ENCODE data around the gene ADAM15.

ADAM15 gene

DNA sequence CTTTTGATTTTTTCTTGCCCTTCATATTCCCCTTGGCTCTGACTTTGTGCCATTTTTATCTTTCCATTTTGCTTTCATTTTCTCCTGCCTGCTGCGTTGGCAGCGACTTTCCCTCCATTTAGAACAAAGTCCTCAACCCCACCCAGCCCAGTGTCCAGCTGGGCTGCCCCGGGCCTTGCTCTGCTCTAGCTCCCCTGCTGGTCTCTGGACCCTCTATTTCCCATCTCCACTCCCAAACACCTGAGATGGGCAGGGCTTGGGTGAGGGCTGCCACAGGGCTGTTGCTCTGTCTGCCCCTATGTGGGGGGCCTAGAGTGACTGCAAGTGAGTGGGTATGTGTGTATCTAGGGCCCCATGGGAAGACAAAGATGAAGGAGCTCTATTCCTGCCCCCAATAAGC, 7.3 kb upstream of the ADAM15 start:
- in situ Hi-C loops (cut with MboI; ENCODE audit: low sequenced_read_pairs): no loop called here
- Histone ChIP-seq H3K4me1 (peaks cover 6% of the 10 kb centered on the region), H3K36me3 (replicated peaks) (no peaks in the 10 kb centered on the region), H3K27me3 (ENCODE audit: low read depth) (no peaks in the 10 kb centered on the region), H3K9me3 (no peaks in the 10 kb centered on the region), H3K4me3 (no peak overlapping the region)
- no peak for DNase-seq (ENCODE audit: low spot score in 2 of 2)

GRCh38 chr1:155044365-155044764, 6.8 kb upstream of the ADAM15 start:
- H3K27me3 ChIP-seq (ENCODE audit: low read depth): no peaks in the 10 kb centered on the region
- H3K4me1 ChIP-seq: peaks cover 12% of the 10 kb centered on the region
- no peak overlapping the region for H3K4me3 ChIP-seq
- H3K9me3 ChIP-seq: no peaks in the 10 kb centered on the region
- in situ Hi-C loops (cut with MboI; ENCODE audit: low sequenced_read_pairs): no loop called here
- no peaks in the 10 kb centered on the region for H3K36me3 ChIP-seq (replicated peaks)
- no peak for DNase-seq (ENCODE audit: low spot score in 2 of 2)

DNA sequence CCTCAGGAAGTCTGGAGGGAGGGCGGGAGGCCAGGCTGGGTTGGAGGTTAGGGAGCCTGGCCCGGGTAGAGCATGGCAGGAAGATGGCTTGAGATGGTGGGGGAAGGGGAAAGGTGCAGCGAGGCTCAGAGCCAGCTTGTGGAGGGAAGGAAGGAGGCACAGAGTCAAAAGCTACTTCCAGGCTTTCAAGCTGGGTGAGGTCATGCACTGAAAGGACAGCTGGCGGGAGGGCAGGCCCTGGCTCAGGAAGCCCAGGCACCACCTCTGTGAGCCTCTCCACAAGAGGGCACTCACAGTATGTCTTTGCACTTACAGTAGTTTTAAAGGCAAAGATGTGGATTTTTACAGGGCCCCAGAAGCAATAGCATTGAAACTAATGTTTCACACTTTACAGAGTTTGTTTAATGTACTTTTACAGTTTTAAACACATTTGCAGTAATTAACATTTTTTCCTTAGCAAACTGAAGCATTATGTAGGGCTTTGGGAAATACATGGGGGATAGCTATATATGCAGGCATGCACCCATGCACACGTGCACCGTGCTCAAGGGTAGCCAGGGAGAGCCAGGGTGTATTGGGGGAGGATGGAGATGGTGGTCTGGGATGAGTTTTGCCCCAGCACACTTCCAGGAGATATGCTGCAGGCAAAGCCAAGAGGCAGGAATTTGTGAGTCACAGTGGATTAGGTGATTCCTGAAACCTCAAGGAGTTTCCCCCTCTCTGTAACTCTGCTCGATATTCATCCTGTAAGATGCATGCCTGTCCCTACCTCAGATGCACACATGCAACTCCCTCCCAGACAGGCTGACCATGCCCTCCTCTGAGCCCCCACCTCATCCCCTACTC, 6.1 kb upstream of the ADAM15 start:
- in situ Hi-C loops (cut with MboI; ENCODE audit: low sequenced_read_pairs): loop anchor here (5.0 kb wide), 1 partner anchor 37 kb away; no protein-coding TSS in a partner anchor
- Histone ChIP-seq H3K4me3 (no peak overlapping the region), H3K4me1 (peaks cover 18% of the 10 kb centered on the region), H3K27me3 (ENCODE audit: low read depth) (no peaks in the 10 kb centered on the region), H3K36me3 (replicated peaks) (no peaks in the 10 kb centered on the region), H3K9me3 (no peaks in the 10 kb centered on the region)
- DNase-seq (ENCODE audit: low spot score in 2 of 2): peak; percentile 61 to 79

GRCh38 chr1:155048449-155049334, 2.4 kb upstream of the ADAM15 start:
- Histone ChIP-seq H3K27me3 (ENCODE audit: low read depth) (no peaks in the 10 kb centered on the region), H3K9me3 (no peaks in the 10 kb centered on the region), H3K4me1 (peaks cover 25% of the 10 kb centered on the region), H3K36me3 (replicated peaks) (peaks cover 2% of the 10 kb centered on the region), H3K4me3 (no peak overlapping the region)
- in situ Hi-C loops (cut with MboI; ENCODE audit: low sequenced_read_pairs): loop anchor here (5.0 kb wide), 1 partner anchor 34 kb away; no protein-coding TSS in a partner anchor
- DNase-seq (ENCODE audit: low spot score in 2 of 2): peak in 1 of 2 experiments; percentile 62

DNA sequence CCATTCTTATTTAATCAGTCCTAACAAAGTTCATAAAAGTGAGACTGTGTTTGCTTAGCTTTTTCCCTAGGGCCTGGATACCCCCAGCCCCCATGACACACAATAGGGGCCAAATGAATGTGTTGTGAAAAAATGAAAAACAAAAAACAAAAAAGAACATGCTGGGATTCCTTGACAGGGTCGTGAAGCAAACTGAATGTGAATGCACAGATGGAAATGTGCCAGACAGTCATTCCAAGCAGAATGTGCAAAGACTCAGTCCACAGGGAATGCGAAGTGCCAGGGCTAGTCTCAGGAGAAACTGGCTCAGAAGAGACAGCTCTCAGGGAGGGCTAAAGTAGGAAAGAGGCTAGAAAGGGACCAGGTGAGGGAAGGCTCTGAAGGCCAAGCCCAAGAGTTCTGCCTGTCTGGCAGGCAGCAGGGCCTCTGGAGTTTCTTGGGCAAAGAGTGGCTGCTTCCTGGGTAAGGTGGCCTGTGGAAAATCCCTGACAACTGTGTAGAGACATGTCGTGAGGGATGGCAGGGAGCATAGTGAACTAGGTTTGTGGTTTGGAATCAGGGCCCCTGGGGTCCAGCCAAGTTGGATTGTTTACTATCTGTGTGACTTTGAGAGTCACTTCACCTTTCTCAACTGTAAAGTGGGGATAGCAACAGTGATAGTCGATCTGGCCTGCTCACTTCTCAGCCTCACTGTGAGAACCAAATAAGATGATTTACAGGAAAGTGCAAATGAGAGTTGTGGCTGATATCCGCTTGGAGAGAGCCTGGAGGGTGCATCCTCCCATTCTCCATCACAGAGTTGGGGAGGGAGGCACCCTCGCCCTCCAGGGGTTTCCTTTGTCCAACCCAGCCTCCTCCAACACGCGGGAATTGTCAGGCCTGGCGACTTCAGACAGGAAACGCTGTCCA, 1.2 kb upstream of the ADAM15 start:
- peak; percentile 83 to 85 for DNase-seq (ENCODE audit: low spot score in 2 of 2)
- H3K27me3 ChIP-seq (ENCODE audit: low read depth): no peaks in the 10 kb centered on the region
- H3K4me1 ChIP-seq: peaks cover 25% of the 10 kb centered on the region
- in situ Hi-C loops (cut with MboI; ENCODE audit: low sequenced_read_pairs): loop anchor here (5.0 kb wide), 2 partner anchors 32 to 88 kb away; partner anchors contain the start of gene PYGO2
- peak overlapping the region; percentile 81 for H3K4me3 ChIP-seq
- H3K36me3 ChIP-seq (replicated peaks): peaks cover 13% of the 10 kb centered on the region
- no peaks in the 10 kb centered on the region for H3K9me3 ChIP-seq

DNA sequence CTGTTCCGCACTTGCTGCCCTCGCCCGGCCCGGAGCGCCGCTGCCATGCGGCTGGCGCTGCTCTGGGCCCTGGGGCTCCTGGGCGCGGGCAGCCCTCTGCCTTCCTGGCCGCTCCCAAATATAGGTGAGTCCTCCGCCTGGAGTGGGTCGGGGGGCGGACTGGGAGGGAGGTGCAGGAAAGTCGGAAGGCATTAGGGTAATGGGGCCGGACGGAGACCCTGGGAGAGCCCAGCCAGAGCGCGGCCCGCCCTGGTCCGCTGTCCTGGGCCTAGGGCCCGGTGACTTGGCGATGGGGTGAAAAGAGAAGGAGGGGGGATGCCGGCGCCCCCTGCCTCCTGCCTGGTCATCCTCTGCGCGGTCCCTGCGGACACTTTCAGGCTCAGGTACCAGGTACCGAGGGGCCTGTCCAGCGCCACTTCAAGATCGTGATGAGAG, 243 bp downstream of the ADAM15 start:
- no peaks in the 10 kb centered on the region for H3K9me3 ChIP-seq
- no peak for DNase-seq (ENCODE audit: low spot score in 2 of 2)
- H3K27me3 ChIP-seq (ENCODE audit: low read depth): no peaks in the 10 kb centered on the region
- peaks cover 25% of the 10 kb centered on the region for H3K4me1 ChIP-seq
- in situ Hi-C loops (cut with MboI; ENCODE audit: low sequenced_read_pairs): loop anchor here (5.0 kb wide), 1 partner anchor 89 kb away; the partner anchor contains the start of gene PYGO2
- H3K36me3 ChIP-seq (replicated peaks): peaks cover 27% of the 10 kb centered on the region
- peak overlapping the region; percentile 81 for H3K4me3 ChIP-seq

GRCh38 chr1:155051777-155052398, 772 bp downstream of the ADAM15 start:
- in situ Hi-C loops (cut with MboI; ENCODE audit: low sequenced_read_pairs): loop anchor here (5.0 kb wide), 1 partner anchor 90 kb away; the partner anchor contains the start of gene PYGO2
- Histone ChIP-seq H3K4me1 (peaks cover 25% of the 10 kb centered on the region), H3K9me3 (no peaks in the 10 kb centered on the region), H3K27me3 (ENCODE audit: low read depth) (no peaks in the 10 kb centered on the region), H3K36me3 (replicated peaks) (peaks cover 31% of the 10 kb centered on the region), H3K4me3 (peak overlapping the region; percentile 81)
- DNase-seq (ENCODE audit: low spot score in 2 of 2): peak in 1 of 2 experiments; percentile 68

DNA sequence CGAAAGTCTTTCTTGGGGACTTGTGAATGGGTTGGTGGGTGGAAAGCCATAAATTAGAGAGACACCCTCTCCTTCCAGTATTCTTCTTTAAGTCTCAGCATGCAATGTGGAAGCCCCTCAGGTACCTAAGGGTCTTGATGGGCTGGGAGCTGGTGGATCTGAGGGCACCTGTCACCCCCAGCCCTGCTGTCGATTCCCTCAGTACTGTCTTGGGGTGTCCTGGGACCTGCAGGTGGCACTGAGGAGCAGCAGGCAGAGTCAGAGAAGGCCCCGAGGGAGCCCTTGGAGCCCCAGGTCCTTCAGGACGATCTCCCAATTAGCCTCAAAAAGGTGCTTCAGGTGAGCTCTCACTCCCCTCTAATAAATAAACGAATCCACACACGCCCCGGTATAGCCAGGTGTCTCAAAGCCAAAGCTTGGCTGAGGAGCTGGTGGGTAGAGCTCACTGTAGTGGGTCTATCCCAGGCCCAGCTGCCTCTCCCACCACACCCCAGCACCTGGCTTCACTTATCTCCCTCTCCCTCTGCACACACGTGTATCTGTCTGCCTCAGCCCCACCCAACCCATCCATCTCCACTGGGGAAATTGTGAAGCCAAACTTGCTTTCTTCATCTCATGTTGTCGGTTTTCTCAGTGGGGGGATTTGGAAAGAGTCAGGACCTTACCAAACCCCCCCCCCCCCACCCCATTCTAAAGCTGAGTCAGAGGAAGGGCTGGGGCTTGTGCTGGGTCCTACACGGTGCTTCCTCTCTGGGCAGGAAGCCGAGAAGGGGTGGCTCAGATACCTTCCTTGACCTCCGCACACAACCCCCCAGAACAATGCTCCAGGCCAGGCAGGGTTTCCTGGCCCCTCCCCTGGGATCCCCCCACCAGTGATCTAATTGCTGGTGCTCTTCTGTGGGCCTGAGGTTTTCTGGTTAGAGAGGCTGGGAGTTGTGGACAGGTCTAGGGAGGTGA, 1.6 kb downstream of the ADAM15 start:
- H3K27me3 ChIP-seq (ENCODE audit: low read depth): no peaks in the 10 kb centered on the region
- H3K36me3 ChIP-seq (replicated peaks): peaks cover 39% of the 10 kb centered on the region
- H3K9me3 ChIP-seq: no peaks in the 10 kb centered on the region
- peak overlapping the region; percentile 81 for H3K4me3 ChIP-seq
- DNase-seq (ENCODE audit: low spot score in 2 of 2): no peak
- H3K4me1 ChIP-seq: peaks cover 25% of the 10 kb centered on the region
- in situ Hi-C loops (cut with MboI; ENCODE audit: low sequenced_read_pairs): loop anchor here (5.0 kb wide), 1 partner anchor 90 kb away; the partner anchor contains the start of gene PYGO2

- DNase-seq (ENCODE audit: low spot score in 2 of 2): no peak
- no peaks in the 10 kb centered on the region for H3K9me3 ChIP-seq
- no peak overlapping the region for H3K4me3 ChIP-seq
- H3K36me3 ChIP-seq (replicated peaks): peaks cover 48% of the 10 kb centered on the region
- H3K4me1 ChIP-seq: peaks cover 20% of the 10 kb centered on the region
- in situ Hi-C loops (cut with MboI; ENCODE audit: low sequenced_read_pairs): loop anchor here (5.0 kb wide), 1 partner anchor 91 kb away; the partner anchor contains the start of gene PYGO2
- H3K27me3 ChIP-seq (ENCODE audit: low read depth): no peaks in the 10 kb centered on the region
Observed at GRCh38 chr1:155053531-155054105, 2.5 kb downstream of the ADAM15 start.

DNA sequence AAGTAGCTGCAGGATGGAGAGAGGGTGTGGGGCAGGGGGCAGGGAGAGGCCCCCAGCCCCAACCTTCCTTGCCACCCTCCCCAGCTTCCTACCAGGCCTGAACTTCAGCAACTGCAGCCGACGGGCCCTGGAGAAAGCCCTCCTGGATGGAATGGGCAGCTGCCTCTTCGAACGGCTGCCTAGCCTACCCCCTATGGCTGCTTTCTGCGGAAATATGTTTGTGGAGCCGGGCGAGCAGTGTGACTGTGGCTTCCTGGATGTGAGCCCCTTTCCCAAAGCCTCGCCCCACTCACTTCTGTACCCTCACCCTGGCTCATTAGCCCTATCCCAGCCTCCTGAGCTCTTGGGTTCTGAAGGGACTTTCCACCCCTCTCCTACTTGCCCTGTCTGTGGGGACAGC, 6.0 kb downstream of the ADAM15 start:
- no peaks in the 10 kb centered on the region for H3K27me3 ChIP-seq (ENCODE audit: low read depth)
- DNase-seq (ENCODE audit: low spot score in 2 of 2): no peak
- H3K9me3 ChIP-seq: no peaks in the 10 kb centered on the region
- no peak overlapping the region for H3K4me3 ChIP-seq
- in situ Hi-C loops (cut with MboI; ENCODE audit: low sequenced_read_pairs): no loop called here
- peaks cover 65% of the 10 kb centered on the region for H3K36me3 ChIP-seq (replicated peaks)
- H3K4me1 ChIP-seq: peaks cover 3% of the 10 kb centered on the region

GRCh38 chr1:155057788-155058211, 6.7 kb downstream of the ADAM15 start:
- no peak overlapping the region for H3K4me3 ChIP-seq
- DNase-seq (ENCODE audit: low spot score in 2 of 2): no peak
- peaks cover 65% of the 10 kb centered on the region for H3K36me3 ChIP-seq (replicated peaks)
- H3K27me3 ChIP-seq (ENCODE audit: low read depth): no peaks in the 10 kb centered on the region
- H3K9me3 ChIP-seq: no peaks in the 10 kb centered on the region
- peaks cover 3% of the 10 kb centered on the region for H3K4me1 ChIP-seq
- in situ Hi-C loops (cut with MboI; ENCODE audit: low sequenced_read_pairs): no loop called here

Data from HAP-1 (cell line).